Smooth muscle cell (in vitro differentiated cells): Measurements from ENCODE around the gene CDSN. TPM values are rescaled to one million over a fixed set of nuclear protein-coding genes. Genes with fewer than 3 reads are reported as not detected.
A peak's percentile ranks its signal among the peaks of the same experiment; 100 is the strongest.

Experiments used
- DNase-seq: peaks from one replicate; lab custom pipeline; 2025; ENCODE audit not compliant: unreplicated experiment; lab: John Stamatoyannopoulos, UW
- H2AFZ ChIP-seq: fragments of 200-600 bp; sonication (generic); 2 replicates; pipeline ENCODE4 v1.6.0; 2016; ENCODE audit warnings: antibody characterized with exemption, low read depth, mild to moderate bottlenecking
- H3F3A ChIP-seq: fragments of 200-600 bp; sonication (generic); 2 replicates; pipeline ENCODE4 v1.6.0; 2017; ENCODE audit warnings: antibody characterized with exemption, low read depth
- H3K27ac ChIP-seq: fragments of 200-600 bp; sonication (generic); 2 replicates; pipeline ENCODE4 v1.5.1; 2016; ENCODE audit warnings: low read depth, mild to moderate bottlenecking
- H3K27me3 ChIP-seq: fragments of 200-600 bp; sonication (generic); 2 replicates; pipeline ENCODE4 v1.6.1; 2016; ENCODE audit warnings: low read depth, mild to moderate bottlenecking
- H3K36me3 ChIP-seq: fragments of 200-600 bp; sonication (generic); 2 replicates; pipeline ENCODE4 v1.5.1; 2016; ENCODE audit warnings: low read depth
- H3K4me1 ChIP-seq: fragments of 200-600 bp; sonication (generic); 2 replicates; pipeline ENCODE4 v1.5.1; 2016; ENCODE audit warnings: low read depth
- H3K4me2 ChIP-seq: fragments of 200-600 bp; sonication (generic); 2 replicates; pipeline ENCODE4 v1.6.0; 2016; ENCODE audit warnings: mild to moderate bottlenecking
- H3K4me3 ChIP-seq: fragments of 200-600 bp; sonication (generic); 2 replicates; pipeline ENCODE4 v1.5.1; 2016; ENCODE audit warnings: mild to moderate bottlenecking
- H3K79me2 ChIP-seq: fragments of 200-600 bp; sonication (generic); 2 replicates; pipeline ENCODE4 v1.6.0; 2016; ENCODE audit warnings: low read depth, mild to moderate bottlenecking
- H3K9ac ChIP-seq: fragments of 200-600 bp; sonication (generic); 2 replicates; pipeline ENCODE4 v1.6.0; 2016; ENCODE audit warnings: low read depth
- H3K9me3 ChIP-seq: fragments of 200-600 bp; sonication (generic); replicated peaks from 2 replicates; pipeline ENCODE4 v1.5.1; 2016; ENCODE audit warnings: low read depth
- H4K20me1 ChIP-seq: fragments of 200-600 bp; sonication (generic); 2 replicates; pipeline ENCODE4 v1.6.0; 2016; ENCODE audit warnings: low read depth
- WGBS: methylation state at CpG from one replicate; pipeline ENCODE4 v1.1.7; 2016; ENCODE audit warnings: low lambda C conversion rate; 5-methylcytosine and 5-hydroxymethylcytosine counted together
- polyA plus RNA-seq: library from polyadenylated mRNA; unstranded; fragments of >200 nt; fragmentation: Nextera tagmentation; extraction: Ambion mirVana; gene quantifications from 2 replicates; pipeline ENCODE4 v1.2.1, GENCODE V29; 2016
- total RNA-seq: library from RNA; depleted of rRNA; stranded (reverse); fragments of >200 nt; gene quantifications from 2 replicates; pipeline ENCODE4 v1.2.3, GENCODE V29; 2014
- TF ChIP-seq, protein P1 (sequence below): fragments of 200-600 bp; sonication (generic); IDR thresholded peaks from 2 replicates; pipeline ENCODE4 v1.5.1; 2017; ENCODE audit warnings: borderline replicate concordance, mild to moderate bottlenecking, antibody characterized with exemption; ENCODE audit not compliant: insufficient read depth, poor library complexity, severe bottlenecking

Gene CDSN
- total and polyA plus RNA-seq, 2 experiments from 2014 or later, result 1.2 to 11.6 TPM

GRCh38 chr6:31125162-31125561 lies 4.9 kb upstream of the CDSN start:
- Histone ChIP-seq H3K36me3 (no peaks in the 10 kb centered on the region), H3F3A (no peaks in the 10 kb centered on the region), H3K79me2 (no peaks in the 10 kb centered on the region), H2AFZ (no peak overlapping the region), H3K4me2 (no peak overlapping the region), H3K4me3 (no peak overlapping the region), H3K27ac (no peak overlapping the region), H4K20me1 (no peaks in the 10 kb centered on the region), H3K9me3 (no peaks in the 10 kb centered on the region), H3K27me3 (no peaks in the 10 kb centered on the region), H3K9ac (no peak overlapping the region), H3K4me1 (no peaks in the 10 kb centered on the region)
- TF ChIP-seq, protein P1, sequence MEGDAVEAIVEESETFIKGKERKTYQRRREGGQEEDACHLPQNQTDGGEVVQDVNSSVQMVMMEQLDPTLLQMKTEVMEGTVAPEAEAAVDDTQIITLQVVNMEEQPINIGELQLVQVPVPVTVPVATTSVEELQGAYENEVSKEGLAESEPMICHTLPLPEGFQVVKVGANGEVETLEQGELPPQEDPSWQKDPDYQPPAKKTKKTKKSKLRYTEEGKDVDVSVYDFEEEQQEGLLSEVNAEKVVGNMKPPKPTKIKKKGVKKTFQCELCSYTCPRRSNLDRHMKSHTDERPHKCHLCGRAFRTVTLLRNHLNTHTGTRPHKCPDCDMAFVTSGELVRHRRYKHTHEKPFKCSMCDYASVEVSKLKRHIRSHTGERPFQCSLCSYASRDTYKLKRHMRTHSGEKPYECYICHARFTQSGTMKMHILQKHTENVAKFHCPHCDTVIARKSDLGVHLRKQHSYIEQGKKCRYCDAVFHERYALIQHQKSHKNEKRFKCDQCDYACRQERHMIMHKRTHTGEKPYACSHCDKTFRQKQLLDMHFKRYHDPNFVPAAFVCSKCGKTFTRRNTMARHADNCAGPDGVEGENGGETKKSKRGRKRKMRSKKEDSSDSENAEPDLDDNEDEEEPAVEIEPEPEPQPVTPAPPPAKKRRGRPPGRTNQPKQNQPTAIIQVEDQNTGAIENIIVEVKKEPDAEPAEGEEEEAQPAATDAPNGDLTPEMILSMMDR, result no peak
- 66% methylated on average over 8 of the region's 8 CpGs for WGBS
- DNase-seq, result no peak

GRCh38 chr6:31122791-31123706 lies 2.8 kb upstream of the CDSN start:
- 61% methylated on average over 16 of the region's 16 CpGs for WGBS
- H3K4me1 ChIP-seq, result no peaks in the 10 kb centered on the region
- no peak overlapping the region for H2AFZ ChIP-seq
- no peaks in the 10 kb centered on the region for H4K20me1 ChIP-seq
- H3K9me3 ChIP-seq, result no peaks in the 10 kb centered on the region
- no peak overlapping the region for H3K4me2 ChIP-seq
- DNase-seq, result peak; percentile 14
- H3K9ac ChIP-seq, result peak overlapping the region; percentile 77
- TF ChIP-seq, protein P1, result no peak
- no peaks in the 10 kb centered on the region for H3F3A ChIP-seq
- no peaks in the 10 kb centered on the region for H3K79me2 ChIP-seq
- no peaks in the 10 kb centered on the region for H3K36me3 ChIP-seq
- H3K27ac ChIP-seq, result peak overlapping the region; percentile 81
- no peaks in the 10 kb centered on the region for H3K27me3 ChIP-seq
- no peak overlapping the region for H3K4me3 ChIP-seq

DNA sequence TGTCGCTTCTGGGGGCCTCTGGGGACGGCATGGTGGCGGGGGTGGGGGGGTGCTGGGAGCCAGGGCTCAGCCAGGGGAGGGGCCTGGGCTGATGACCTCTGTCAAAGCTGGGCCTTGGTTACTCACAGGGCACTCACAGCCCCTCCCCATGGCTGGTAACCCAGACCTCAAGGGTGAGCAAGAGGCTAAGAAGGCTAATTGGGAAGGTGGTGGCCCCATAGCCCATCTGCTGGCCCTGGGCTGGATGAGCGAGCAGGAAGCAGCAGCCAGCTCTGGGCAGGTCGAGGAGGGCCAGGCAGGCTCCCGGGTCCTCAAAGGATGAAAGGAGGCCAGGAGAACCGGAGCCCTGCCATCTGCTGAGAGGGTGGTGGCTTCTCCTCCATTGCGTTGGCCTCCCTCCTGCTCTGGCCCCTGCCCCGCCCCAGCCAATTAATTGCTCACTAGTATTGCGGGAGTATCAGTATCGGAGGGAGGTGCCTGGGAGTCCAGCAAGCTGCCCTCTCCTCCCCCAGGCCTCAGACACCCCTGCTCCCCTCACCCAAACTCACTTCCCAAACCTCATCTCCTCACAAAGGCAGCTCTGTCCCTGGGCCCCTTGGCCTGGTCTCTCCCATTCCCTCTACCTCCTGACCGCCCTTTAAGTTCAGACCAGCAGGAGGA lies 1.0 kb upstream of the CDSN start:
- no peaks in the 10 kb centered on the region for H3K27me3 ChIP-seq
- H3K79me2 ChIP-seq, result no peaks in the 10 kb centered on the region
- no peaks in the 10 kb centered on the region for H3K36me3 ChIP-seq
- no peaks in the 10 kb centered on the region for H3K4me1 ChIP-seq
- 90% methylated on average over 12 of the region's 12 CpGs for WGBS
- H3K4me2 ChIP-seq, result no peak overlapping the region
- no peak overlapping the region for H3K9ac ChIP-seq
- no peaks in the 10 kb centered on the region for H3K9me3 ChIP-seq
- TF ChIP-seq, protein P1, result no peak
- DNase-seq, result no peak
- no peak overlapping the region for H2AFZ ChIP-seq
- no peak overlapping the region for H3K27ac ChIP-seq
- H4K20me1 ChIP-seq, result no peaks in the 10 kb centered on the region
- no peaks in the 10 kb centered on the region for H3F3A ChIP-seq
- no peak overlapping the region for H3K4me3 ChIP-seq
